COLO829 (cell line): Measurements from ENCODE around the gene ARHGEF19.
"Not testable (repeated sequence)": the region's sequence is repeated elsewhere in the genome, so short reads cannot be mapped to it uniquely, and the experiment has no call there.

Experiments
- DNase-seq: peaks from one replicate; pipeline ENCODE4 v3.0.0; 2012; ENCODE audit warnings: low spot score

ARHGEF19 gene

GRCh38 chr1:16180291-16180824, 32.1 kb downstream of the ARHGEF19 start:
- DNase-seq = no peak

DNA sequence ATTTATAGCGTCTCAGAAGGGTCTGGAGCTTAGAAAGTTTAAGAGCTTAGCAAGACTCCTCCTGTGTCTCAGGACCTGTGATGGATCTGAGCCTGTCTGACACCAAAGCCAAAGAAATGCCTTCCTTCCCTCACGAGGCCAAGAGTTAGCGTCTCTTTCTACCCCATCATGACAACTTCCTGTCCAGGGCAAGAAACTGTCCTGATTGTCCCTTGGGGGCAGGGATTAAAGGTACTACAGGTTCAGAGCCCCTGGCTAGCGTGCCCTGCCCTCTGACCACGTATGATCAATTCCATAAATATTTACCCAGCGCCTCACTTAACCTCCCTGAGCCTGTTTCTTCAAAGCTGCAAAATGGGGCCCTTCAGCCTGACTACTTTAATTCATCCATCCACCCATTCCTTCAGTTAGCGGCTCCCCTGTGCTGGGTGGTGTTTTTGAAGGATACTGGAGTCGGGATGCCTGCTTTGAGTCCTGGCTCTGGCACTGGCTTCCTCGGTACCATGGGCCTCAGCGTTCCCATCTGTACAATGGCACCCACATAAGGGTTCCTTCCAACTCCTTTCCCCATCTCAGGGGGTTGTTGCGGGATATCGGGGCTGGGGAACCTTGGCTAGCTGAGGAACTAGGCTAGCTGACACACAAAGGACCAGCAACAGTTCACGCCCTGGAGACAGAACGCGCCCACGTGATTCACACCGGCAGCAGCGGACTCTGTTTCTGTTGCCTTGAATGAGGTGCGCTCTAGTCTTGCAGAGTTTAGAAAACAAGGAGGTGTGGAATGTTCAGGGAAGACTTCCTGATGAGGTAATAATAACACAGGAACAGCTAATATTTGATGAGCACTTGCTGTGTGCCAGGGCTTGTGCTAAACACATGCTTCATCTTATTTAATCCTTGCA, 33.6 kb downstream of the ARHGEF19 start:
- DNase-seq = no peak

- no peak for DNase-seq
Measured at GRCh38 chr1:16177306-16177705, 35.1 kb downstream of the ARHGEF19 start.

GRCh38 chr1:16176653-16177052, 35.8 kb downstream of the ARHGEF19 start:
- no peak for DNase-seq

GRCh38 chr1:16175610-16176553, 36.6 kb downstream of the ARHGEF19 start:
- DNase-seq = no peak

- DNase-seq = no peak
Measured at GRCh38 chr1:16174886-16175598, 37.4 kb downstream of the ARHGEF19 start.

DNA sequence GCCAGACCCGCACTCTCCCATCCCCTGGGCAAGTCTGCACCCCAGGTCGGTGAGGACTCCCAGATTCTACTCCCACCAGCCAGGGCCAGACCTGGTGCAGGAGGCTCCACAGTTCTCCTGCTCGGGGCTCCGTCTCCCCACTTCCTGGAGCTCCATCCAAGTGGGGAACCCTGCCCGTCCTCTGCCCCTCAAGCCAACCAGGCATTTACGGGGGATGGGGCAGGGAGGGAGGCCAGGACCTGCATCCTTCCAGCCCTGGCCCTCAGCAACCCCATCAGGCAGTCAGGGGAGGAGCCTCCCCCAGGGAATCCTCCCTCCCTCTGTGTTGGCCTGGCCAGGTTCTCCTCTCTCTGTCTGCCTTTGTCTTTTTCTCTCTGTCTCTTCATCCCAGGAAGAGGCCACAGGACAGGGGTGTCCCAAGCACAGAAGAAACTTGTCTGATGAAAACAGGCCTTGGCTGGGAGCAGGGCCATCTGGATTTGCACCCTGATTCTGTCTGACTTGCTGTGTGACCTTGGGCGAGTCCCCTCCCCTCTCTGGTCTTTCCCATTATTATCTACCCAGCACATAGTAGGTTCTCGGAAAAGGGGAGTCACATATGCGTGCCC, 38.1 kb downstream of the ARHGEF19 start:
- no peak for DNase-seq

DNA sequence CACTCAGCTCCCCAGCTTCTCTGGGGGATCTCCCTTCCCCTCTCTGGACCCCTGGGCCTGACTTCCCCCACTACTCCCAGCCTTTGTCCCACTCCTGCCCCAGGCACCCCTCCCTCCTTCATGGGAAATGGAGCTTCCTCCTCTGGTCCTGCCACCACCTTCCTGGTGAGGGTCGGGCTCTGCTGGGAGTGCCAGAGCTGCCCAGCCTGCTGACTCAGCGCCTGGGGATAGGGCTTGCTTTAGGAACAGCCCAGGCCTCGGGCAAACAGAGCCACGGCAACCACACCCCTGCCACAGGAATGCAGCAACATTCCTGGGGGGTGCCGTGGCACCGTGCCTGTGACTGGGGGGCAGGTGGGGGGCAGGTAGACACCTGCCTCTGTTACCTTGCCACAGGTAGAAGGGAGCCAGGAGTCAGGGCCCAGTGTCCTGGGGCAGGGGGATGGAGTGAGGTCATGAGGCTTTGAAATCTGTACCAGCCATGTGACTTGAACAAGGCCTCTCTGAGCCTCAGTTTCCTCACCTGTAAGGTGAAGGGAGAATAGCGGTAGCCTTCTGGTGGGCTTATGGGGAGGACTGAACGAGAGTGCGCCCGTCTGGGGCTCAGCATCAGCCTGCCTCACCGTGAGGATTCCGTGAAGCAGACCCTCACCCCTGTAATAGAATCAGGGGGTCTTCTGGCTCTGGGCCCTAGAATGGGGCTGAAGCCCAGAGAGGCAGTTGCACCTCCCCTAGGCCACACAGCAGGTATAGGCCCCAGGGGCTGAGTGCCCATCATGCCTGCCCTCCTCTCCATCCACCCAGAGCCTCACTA, 38.8 kb downstream of the ARHGEF19 start:
- no peak for DNase-seq

GRCh38 chr1:16172964-16173446, 39.4 kb downstream of the ARHGEF19 start:
- DNase-seq = no peak

DNA sequence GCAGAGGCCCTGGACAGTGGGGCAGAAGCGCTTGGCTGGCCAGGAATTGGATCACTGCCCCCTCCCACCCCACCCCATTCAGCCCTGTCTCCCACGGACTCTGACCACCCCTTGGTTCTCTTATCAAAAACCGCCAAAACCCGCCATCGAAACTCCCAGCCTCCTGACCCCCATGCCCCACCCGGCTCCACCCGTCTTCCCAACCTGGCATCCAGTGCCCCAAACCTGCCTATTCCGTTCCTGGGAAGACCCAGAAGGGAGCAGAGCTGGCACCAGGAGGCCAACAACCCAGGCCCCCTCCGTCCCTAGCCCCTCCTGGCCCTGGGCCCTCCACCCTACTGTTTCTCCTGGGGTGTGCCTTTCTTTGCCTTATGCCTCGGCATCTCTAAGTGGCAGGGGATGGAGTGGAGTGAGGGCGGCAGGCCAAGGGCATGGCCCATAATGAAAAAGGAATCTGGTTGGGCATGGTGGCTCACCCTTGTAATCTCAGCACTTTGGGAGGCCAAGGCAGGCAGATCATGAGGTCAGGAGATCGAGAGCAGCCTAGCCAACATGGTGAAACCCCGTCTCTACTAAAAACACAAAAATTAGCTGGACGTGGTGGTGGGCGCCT, 40.1 kb downstream of the ARHGEF19 start:
- DNase-seq = no peak

DNA sequence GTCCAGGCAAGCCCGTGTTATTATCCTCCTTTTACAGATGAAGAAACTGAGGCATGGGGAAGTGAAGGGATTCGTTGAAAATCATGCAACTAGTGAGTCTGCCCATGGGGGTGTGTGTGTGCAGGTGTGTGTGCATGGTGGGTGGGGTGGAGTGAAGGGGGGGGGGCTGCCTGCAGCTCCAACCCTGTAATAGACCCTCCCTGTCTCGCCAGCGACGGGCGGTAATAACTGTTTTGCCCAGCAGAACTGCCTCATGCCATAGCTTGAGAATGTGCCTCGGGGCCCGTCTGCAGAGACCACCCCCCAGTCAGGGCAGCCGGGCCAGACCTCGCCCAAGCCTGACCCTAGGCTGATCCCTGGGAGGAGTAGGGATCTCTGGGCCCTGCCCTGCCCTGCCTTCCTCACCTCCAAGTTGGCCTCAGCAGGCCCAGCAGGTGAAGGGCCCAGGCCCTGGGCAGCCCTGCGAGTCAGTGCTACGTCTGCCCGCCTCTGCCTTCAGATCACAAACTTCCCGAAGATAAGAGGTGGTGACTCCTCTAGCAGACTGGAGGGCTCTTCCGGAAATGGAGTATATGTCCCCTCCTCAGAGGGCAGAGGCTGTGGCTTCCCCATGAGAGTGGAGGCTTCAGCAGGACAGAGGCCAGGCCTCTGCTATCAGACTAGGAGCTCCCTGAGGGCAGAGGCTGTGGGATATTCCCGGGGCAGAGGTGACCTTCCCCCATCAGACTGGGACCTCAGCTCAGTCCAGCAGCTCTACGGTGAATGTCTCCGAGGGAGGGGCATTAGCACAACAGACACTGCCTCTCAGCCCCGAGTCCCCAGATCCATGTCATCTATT, 40.9 kb downstream of the ARHGEF19 start:
- DNase-seq = no peak

DNA sequence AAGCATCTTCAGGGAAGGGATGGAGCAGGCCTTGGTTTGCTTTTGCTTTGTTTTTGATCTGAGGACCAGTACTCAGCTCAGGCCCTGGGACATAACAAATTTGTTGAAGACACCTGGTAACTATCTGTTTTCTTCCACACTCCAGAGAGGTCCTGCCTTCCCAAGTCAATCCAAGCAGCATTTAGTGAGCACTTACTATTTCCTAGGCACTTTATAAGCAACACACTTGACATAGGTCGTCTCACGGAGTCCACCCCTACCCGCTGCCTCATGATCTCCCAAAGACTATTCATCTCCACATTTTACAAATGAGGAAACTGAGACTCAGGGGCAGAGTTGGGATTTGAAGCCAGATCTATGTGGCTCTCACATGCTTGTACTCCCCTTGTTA, 42.2 kb downstream of the ARHGEF19 start:
- DNase-seq = no peak

DNA sequence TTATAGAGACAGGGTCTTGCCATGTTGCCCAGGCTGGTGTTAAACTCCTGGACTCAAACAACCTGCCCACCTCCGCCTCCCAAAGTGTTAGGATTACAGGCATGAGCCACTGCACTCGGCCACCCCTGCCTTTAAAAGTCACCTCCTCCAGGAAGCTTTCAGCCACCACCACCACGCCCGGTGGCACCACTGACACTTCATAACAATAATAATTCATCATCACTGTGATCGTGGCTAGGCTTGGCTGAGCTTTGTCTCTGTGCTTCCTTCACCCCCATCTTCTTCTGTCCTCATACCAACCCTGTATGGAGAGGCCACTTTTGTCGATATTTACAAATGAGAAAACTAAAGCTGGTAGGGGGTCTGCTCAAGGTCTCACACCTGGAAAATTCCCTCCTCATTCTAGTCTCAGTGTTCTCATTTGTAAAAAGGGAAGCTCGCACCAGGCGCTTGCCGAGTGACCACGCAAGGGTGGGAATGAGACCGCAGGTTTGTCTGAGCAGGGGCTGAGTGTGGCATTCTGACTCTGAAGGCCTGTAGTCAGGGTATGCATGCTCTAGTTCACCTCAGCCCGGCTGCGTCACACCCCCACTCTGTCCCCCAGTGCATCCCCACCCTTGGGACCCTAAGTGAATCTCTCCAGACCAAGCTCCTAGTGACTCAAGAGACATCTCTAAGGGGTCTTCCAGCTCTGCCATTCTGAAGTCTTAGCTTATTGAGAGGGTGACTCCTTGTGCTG, 43.7 kb downstream of the ARHGEF19 start:
- DNase-seq = no peak

GRCh38 chr1:16168144-16168495, 44.3 kb downstream of the ARHGEF19 start:
- DNase-seq = not testable (repeated sequence)

- DNase-seq = no peak
Measured at GRCh38 chr1:16167331-16168143, 44.9 kb downstream of the ARHGEF19 start.

- DNase-seq = no peak
Measured at GRCh38 chr1:16166117-16166516, 46.3 kb downstream of the ARHGEF19 start.

- DNase-seq = no peak
Measured at GRCh38 chr1:16165548-16165947, 46.9 kb downstream of the ARHGEF19 start.

- no peak for DNase-seq
Measured at GRCh38 chr1:16165073-16165364, 47.4 kb downstream of the ARHGEF19 start.
